ENCODE data around the gene SLC12A4.
A peak's percentile ranks its signal among the peaks of the same experiment; 100 is the strongest.
"Not testable (repeated sequence)": the region's sequence is repeated elsewhere in the genome, so short reads cannot be mapped to it uniquely, and the experiment has no call there.

SLC12A4 gene

DNA sequence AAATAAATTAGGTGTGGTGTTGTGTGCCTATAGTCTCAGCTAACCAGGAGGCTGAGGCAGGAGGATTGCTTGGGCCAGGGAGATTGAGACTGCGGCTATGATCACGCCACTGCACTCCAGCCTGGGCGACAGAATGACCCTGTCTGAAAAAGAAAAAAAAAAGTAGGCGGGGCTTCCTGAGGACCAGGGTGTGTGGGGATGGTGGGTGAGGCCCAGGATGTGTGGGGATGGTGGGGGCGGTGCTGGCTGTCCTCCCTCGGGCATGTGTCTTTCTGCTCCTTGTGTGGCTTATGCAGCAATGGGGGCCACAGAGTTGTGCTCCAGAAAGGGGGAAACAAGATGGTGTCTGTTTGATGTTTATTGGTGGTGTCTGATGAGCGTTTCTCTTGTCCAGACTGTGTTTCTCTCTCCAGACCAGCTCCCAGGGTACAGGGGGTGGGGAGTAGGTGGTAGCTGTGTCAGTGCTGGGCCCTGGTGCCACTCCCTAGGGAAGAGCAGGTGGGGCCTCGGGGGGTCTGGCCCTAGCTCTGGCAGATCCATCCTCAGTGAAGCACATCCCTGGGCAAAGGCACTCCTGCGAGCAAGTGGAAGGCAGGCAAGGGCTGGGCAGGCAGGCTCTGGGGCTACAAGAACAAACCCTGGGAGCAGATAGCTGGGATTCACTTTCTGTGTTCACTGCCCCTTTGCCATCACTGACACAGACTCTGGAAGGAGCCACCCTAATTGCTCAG is 26.8 kb downstream of the SLC12A4 start:
- no peak for DNase-seq (ENCODE audit: low read depth in 2 of 2)

DNA sequence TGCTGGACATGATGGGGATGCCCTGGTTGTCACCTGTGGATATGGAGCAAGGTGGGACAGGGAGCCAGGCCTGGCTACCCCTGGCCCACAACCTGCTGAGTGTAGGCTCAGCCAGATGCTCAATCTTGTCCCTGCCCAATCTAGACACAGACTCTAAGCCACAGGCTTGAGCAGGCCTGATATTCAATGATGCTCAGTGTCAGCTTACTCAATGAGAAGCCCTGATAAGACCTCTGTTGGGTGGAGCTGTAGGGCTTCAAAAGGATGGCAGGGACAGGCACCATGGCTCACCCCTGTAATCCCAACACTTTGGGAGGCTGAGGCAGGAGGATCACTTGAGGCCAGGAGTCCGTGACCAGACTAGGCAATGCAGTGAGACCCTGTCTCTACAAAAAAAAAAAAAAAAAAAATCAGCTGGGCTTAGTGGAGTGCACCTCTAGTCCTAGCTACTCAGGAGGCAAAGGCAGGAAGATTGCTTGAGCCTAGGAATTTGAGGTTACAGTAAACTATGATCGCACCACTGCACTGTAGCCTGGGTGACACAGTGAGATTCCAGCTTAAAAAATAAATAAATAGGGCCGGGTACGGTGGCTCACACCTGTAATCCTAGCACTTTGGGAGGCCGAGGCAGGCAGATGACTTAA is 27.9 kb downstream of the SLC12A4 start:
- no peak for DNase-seq (ENCODE audit: low read depth in 2 of 2)

DNA sequence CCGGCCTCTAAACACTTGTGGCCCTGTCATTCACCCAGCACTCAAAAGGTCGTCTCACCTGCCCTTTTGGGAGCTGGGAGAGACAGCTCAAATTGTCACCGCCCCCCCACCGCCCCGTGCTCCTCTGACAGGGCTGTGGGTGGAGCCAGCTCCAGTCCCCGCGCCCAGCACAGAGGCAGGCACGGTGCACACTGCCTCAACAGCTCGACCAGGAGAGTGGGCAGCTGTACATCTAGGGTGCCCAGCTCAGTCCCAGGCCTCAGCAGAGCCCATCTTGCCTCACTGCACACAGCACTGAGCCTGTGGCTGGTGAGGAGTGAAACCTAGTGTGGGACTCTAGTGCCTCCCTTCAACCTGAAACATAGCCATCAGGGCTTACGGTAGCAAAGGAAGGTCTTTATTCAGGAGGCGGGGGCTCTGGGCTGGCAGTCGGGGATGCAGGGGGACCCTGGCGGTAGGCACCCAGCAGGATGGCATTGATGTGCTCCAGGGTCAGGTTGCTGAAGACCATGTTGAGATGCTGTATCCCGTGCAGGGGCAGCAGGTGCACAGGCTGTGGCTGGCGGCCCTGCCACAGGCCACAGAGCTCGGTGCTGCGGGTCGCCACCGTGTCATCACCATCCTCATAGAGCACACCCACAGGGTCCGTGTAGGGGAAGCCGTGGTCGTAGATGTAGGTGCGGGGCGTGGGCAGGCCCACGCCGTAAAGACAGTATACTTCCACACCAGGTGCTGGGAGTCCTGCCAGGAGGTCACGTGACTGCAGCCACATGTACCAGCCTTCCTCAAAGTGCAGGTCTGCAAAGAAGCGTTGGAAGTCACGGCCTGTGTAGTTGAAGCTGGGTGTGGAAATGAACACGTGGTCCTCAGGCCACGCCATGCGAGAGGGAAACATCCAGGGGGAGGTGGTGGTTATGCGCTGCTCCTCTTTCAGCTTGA is 28.7 kb downstream of the SLC12A4 start:
- no peak for DNase-seq (ENCODE audit: low read depth in 2 of 2)

GRCh38 chr16:67937713-67938112 is 30.7 kb downstream of the SLC12A4 start:
- not testable (repeated sequence) for DNase-seq (ENCODE audit: low read depth in 2 of 2)

DNA sequence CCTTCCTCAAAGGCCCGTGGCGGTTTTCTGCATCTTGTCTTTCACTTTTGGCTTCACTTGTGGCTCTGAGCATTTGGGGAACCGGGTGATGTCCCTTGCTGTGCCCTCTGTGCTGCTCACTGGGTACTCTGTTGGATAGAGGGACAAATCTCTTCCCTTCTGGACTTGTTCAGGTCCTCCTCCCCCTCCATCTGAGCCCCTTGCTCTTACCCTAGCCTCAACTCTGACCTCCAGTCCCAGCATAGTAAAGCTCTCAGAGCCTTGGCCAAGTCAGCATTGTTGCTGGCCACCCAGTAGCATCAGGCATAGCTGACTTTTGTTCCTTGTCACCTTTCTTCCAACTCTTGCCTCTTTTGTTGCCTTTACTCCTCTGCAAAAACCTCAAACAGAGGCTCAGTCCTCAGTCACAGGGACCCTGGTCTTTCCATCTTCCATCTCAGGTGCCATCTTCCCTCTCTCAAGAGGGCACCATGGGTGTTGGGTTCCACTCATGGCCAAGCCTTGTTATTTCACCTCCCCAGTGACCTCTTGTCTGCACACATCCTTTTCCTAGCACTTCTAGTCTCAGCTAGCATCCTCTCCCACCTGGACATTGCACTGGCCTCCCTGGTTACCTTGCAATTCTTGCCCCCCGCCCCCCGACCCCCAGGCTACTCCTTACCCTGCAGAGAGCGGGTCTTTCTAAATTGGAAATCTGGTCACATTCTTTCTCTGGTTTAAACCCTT is 31.4 kb downstream of the SLC12A4 start:
- peak; percentile 55 to 72 for DNase-seq (ENCODE audit: low read depth in 2 of 2)

DNA sequence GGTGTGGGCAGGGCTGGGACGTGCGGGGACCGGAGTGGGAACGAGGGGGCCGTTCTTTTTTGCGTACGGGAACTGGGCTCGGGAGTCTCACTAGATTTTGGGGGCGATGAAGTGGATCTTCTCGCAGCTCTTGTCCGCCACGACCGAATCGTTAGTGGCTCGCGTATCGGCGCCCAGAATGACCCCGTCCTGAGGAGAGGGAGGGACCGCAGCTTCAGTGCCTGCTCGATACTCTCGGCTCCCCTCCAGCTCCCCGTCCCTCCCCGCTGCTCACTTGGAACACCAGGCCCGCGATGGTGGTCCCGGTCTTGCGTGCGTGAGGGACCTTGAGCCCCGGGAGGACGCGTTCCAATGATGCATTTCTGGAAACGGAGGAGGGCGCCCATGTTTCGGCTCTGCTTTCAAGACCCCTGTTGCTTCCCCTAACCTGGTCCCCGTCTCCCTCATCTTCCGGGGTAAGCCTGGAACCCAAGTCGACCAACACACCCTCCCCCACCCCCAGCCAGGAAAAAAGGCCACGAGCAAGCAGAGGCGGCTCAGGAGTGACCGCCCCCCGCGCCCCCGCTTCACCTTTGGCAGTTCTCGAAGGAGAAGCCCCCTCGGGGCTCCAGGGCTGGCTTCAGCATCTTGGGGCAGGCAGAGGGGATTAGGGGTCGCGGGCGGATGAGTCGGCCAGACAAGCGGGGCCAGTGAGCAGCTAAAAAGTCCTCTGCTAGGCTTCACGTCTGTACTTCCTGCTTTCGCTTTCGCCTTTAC is 32.1 kb downstream of the SLC12A4 start, which contains the start of gene PSMB10:
Gene PSMB10, minus strand, starts transcription at position 727 of the 756 bp plus-strand sequence. Its CDS starts 101 bp downstream, at position 626.
- peak in 1 of 2 donors; percentile 22 for DNase-seq (ENCODE audit: low read depth in 2 of 2)

DNA sequence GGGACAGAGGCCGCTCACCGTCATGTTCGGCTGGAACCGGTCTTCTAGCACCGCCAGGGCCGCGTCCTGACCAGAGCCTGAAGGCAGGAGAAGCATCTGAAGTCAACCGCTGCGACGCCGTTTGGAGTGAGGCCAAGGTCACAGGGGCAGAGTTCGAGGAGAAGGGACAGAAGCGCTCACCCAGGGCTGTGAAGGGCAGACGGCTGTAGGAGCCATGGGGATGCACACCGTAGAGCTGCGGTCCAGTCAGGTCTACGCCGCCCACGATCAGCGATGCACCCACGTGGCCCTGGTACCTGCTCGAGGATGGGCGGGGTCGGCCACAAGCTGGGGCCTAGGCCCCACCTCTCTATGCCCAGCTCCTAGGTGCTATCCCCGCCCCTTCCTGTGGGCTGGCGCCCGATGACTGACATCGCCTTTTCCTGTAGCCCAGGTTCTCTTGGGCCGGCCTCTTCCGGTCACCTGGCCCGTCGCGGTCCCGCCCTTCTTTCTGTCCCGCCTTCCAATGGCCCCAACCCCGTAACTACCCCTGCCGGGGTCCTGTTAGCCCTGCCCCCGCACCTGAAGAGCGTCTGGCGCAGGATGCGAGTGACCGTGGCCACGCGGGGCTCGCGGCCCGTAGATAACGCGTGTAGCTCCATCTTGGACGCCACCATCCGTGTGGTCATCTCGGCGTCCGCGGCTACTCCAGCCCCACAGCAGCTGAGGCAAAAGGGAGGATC is 32.9 kb downstream of the SLC12A4 start:
- peak; percentile 89 to 94 for DNase-seq (ENCODE audit: low read depth in 2 of 2)

- DNase-seq (ENCODE audit: low read depth in 2 of 2) = no peak
These were observed 33.4 kb downstream of the SLC12A4 start for GRCh38 chr16:67935101-67935401.

GRCh38 chr16:67934306-67935100 is 33.9 kb downstream of the SLC12A4 start:
- no peak for DNase-seq (ENCODE audit: low read depth in 2 of 2)

DNA sequence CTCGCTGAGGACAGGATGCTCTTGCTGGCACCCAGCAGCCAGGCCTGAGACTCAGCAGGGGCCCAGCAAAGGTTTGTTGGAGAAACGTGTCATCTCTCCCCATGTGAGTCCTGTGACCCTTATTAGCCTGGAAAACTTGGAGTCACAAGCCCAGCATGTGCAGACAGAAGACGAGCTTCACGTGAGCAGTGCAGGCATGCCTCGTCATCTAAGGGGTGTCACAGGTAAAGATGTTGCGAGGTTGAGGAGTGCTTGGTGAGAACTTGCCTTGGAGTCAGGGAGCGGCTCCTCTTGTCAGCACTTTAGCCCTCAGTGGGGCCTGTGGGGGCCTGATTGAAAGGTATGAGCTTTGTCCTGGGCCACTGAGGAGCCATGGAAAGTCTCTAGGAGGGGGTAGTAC is 34.6 kb downstream of the SLC12A4 start:
- no peak for DNase-seq (ENCODE audit: low read depth in 2 of 2)

DNA sequence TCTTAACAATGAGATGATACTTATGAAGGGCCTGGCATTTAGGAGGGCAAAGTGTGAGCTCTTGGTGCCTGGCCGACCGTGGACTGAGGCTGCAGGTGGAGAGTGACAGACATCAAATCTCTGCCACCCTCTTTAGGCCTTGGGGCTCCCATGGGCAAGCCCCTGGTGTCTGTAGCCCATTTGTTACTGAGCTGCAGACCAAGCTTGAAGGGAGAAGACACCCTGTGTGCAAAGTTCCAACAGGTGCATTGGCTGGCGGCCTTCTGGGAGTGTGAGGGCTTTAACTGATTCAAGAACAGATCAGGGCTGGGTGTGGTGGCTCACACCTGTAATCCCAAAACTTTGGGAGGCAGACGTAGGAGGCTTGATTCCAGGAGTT is 36.0 kb downstream of the SLC12A4 start:
- no peak for DNase-seq (ENCODE audit: low read depth in 2 of 2)

- no peak for DNase-seq (ENCODE audit: low read depth in 2 of 2)
These were observed 36.5 kb downstream of the SLC12A4 start, which contains the start of gene CTRL for GRCh38 chr16:67931712-67932461. CTRL (minus strand) TSS chr16:67931862; CDS start chr16:67931852, 10 bp downstream.

DNA sequence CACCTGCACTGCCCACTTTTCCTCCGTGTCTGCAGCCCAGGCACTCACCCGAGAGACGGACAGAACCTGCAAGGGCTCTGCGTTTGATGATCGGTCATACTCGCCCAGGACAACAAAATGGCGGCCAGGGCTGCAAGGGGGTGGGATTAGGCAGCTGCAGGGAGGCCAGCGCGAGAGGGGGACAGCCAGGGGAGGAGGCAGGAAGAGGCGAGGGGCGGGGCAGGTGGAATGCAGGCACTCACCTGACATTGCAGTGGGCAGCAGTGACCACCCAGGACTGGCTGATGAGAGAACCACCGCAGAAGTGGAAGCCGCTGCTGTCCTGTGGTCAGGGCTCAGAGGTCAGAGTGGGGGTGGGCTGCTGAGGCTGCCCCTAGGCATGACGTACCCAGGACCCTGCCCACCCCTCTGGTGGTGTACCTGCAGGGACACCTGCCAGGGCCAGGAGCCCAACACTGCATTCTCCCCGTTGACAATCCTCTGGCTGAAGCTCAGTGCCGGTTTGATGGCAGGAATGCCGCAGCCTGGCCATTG is 37.7 kb downstream of the SLC12A4 start:
- no peak for DNase-seq (ENCODE audit: low read depth in 2 of 2)

- DNase-seq (ENCODE audit: low read depth in 2 of 2) = no peak
These were observed 38.2 kb downstream of the SLC12A4 start for GRCh38 chr16:67930191-67930590.

DNA sequence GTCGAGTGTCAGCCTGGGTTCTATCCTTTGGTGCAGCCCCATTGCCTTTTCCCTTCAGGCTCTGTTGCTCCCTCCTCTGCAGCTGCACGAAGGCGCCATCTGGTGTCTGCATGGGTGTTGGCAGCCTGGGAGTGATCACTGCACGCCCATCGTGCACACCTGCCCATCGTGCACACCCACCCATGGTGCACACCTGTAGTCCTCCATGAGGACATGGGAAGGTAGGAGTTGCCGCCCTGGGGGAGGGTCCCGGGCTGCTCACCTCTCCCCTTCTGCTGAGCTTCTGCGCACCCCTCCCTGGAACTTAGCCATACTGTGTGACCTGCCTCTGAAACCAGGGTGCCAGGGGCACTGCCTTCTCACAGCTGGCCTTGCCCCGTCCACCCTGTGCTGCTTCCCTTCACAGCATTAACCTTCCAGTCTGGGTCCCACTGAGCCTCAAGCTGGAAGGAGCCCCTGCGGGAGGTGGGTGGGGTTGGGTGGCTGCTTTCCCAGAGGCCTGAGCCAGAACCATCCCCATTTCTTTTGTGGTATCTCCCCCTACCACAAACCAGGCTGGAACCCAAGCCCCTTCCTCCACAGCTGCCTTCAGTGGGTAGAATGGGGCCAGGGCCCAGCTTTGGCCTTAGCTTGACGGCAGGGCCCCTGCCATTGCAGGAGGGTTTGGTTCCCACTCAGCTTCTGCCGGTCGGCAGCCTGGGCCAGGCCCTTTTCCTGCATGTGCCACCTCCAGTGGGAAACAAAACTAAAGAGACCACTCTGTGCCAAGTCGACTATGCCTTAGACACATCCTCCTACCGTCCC is 39.7 kb downstream of the SLC12A4 start:
- peak; percentile 40 to 60 for DNase-seq (ENCODE audit: low read depth in 2 of 2)

- DNase-seq (ENCODE audit: low read depth in 2 of 2) = no peak
These were observed 40.3 kb downstream of the SLC12A4 start for GRCh38 chr16:67928147-67928546.

DNA sequence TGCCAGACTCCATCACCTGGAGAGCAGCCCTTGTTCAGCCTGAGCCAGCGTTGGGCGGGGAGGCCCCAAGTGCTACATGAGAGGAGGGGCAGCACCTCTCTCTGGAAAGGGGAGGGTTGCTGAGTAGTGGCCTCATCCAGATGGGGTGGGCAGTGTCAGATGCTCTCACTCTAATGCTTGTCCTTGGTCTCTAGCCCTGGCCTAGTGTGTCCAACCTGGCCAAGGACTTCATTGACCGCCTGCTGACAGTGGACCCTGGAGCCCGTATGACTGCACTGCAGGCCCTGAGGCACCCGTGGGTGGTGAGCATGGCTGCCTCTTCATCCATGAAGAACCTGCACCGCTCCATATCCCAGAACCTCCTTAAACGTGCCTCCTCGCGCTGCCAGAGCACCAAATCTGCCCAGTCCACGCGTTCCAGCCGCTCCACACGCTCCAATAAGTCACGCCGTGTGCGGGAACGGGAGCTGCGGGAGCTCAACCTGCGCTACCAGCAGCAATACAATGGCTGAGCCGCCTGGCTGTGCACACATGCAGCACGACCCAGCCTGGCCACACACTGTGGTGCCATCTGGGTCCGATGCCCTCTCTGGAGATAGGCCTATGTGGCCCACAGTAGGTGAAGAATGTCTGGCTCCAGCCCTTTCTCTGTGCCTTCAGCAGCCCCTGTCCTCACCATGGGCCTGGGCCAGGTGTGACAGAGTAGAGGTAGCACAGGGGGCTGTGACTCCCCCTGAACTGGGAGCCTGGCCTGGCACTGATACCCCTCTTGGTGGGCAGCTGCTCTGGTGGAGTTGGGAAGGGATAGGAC is 41.1 kb downstream of the SLC12A4 start:
- no peak for DNase-seq (ENCODE audit: low read depth in 2 of 2)

Data from activated CD8-positive, alpha-beta memory T cell treated with anti-CD3 and anti-CD28 coated beads for 4 hours (primary cell).